ENCODE data around the gene MUC13. TPM values are rescaled to one million over a fixed set of nuclear protein-coding genes. Genes with fewer than 3 reads are reported as not detected.

The MUC13 gene
- total and polyA plus RNA-seq, 4 experiments from 2014 or later: not detected

DNA sequence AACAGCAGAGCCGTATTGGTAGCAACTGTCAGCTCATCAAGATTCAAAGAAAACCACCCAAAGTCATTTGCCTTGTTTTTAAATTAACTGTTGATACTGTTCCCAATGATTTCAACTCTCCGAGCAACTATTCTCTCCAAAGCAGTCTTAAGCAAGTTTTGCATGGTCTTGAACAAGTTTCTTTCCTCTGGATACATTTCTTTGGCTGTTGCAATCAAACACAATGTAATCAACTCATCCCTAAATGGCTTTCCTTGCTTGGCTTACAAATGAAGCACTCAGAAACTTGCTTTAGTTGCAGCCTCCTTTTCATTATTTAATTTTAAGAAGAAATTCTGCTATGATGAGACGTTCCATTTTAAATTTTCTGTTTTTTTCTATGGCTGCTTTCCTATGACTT is 15.5 kb upstream of the MUC13 start:
- POLR2A ChIA-PET (ENCODE audit: partially characterized antibody): no interaction called here
- no peak for DNase-seq
- H3K9me3 ChIP-seq (ENCODE audit: control insufficient read depth in 1 of 2, low read length in 2 of 2): no peaks in the 10 kb centered on the region
- Mint-ChIP-seq H3K27ac (no peak overlapping the region), H3K27me3 (peaks cover 0 to 1% of the 10 kb centered on the region in 2 donors), H3K36me3 (no peaks in the 10 kb centered on the region), H3K4me1 (no peaks in the 10 kb centered on the region), H3K4me3 (no peak overlapping the region), H3K9me3 (no peaks in the 10 kb centered on the region)
- H3K36me3 ChIP-seq (ENCODE audit: insufficient read depth, low read length): no peaks in the 10 kb centered on the region
- no peaks in the 10 kb centered on the region for H3K27me3 ChIP-seq (ENCODE audit: insufficient read depth, low read length)
- intact Hi-C loops (cut with micrococcal nuclease): no loop called here
- CTCF ChIA-PET (ENCODE audit: partially characterized antibody): no interaction called here
- no peak overlapping the region for H3K27ac ChIP-seq (ENCODE audit: low read depth, low read length)
- H3K4me1 ChIP-seq (ENCODE audit: insufficient read depth, low read length): no peaks in the 10 kb centered on the region
- H3K4me3 ChIP-seq (ENCODE audit: low read length in 2 of 2): no peak overlapping the region

DNA sequence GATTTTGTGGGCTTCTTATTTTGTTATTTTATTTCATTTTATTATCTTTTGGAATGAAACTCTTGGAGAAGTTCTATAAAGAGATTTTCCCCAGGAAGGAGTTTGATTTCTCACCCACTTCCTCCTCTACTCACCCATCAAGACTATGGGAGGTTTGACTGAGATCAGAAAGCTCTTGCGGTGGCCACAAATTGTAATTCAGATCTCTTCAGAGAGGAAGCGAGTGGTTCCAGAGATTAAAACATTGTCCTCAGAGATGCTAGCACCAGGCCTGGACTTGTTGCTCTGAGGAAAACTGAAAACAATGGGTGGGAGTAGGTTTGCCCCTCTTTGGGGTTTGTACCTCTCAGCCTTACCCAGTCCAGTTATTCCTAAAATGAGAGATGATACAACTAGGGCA is 8.1 kb upstream of the MUC13 start:
- Mint-ChIP-seq H3K36me3 (no peaks in the 10 kb centered on the region), H3K27me3 (peaks cover 2 to 5% of the 10 kb centered on the region in 2 donors), H3K4me1 (no peaks in the 10 kb centered on the region), H3K4me3 (no peak overlapping the region), H3K9me3 (peaks cover 0 to 2% (median 0%) of the 10 kb centered on the region in 8 donors), H3K27ac (no peak overlapping the region)
- Histone ChIP-seq H3K27me3 (ENCODE audit: insufficient read depth, low read length) (no peaks in the 10 kb centered on the region), H3K36me3 (ENCODE audit: insufficient read depth, low read length) (no peaks in the 10 kb centered on the region), H3K4me3 (ENCODE audit: low read length in 2 of 2) (no peak overlapping the region), H3K4me1 (ENCODE audit: insufficient read depth, low read length) (no peaks in the 10 kb centered on the region), H3K27ac (ENCODE audit: low read depth, low read length) (no peak overlapping the region), H3K9me3 (ENCODE audit: control insufficient read depth in 1 of 2, low read length in 2 of 2) (no peaks in the 10 kb centered on the region)
- no peak for DNase-seq
- intact Hi-C loops (cut with micrococcal nuclease): no loop called here
- CTCF ChIA-PET (ENCODE audit: partially characterized antibody): no interaction called here
- POLR2A ChIA-PET (ENCODE audit: partially characterized antibody): no interaction called here

DNA sequence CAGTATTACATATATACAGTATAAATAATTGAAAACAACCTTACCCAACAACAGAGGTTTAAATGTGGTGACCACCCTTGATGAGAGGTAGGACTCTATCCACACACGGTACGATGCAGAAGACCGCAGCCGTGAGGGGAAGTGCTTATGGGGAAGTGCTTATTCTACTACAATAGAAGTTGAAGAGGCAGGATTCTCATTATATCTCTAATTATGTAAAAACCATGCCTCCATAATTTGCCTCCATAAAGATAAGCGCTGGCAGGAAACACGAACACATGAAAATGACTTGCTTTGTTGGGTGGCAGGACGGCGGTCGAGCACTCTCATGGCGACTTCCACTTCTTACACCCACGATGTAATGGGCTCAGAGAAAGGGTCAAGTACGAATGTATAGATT is 7.2 kb upstream of the MUC13 start:
- Mint-ChIP-seq H3K9me3 (peaks cover 0 to 2% (median 0%) of the 10 kb centered on the region in 8 donors), H3K27me3 (peaks cover 2 to 7% of the 10 kb centered on the region in 2 donors), H3K4me1 (no peaks in the 10 kb centered on the region), H3K4me3 (no peak overlapping the region), H3K36me3 (peaks cover 0 to 3% of the 10 kb centered on the region in 2 donors), H3K27ac (no peak overlapping the region)
- Histone ChIP-seq H3K27ac (ENCODE audit: low read depth, low read length) (no peak overlapping the region), H3K4me1 (ENCODE audit: insufficient read depth, low read length) (no peaks in the 10 kb centered on the region), H3K9me3 (ENCODE audit: control insufficient read depth in 1 of 2, low read length in 2 of 2) (no peaks in the 10 kb centered on the region), H3K4me3 (ENCODE audit: low read length in 2 of 2) (no peak overlapping the region), H3K36me3 (ENCODE audit: insufficient read depth, low read length) (no peaks in the 10 kb centered on the region), H3K27me3 (ENCODE audit: insufficient read depth, low read length) (no peaks in the 10 kb centered on the region)
- DNase-seq: no peak
- POLR2A ChIA-PET (ENCODE audit: partially characterized antibody): no interaction called here
- intact Hi-C loops (cut with micrococcal nuclease): no loop called here
- CTCF ChIA-PET (ENCODE audit: partially characterized antibody): no interaction called here

DNA sequence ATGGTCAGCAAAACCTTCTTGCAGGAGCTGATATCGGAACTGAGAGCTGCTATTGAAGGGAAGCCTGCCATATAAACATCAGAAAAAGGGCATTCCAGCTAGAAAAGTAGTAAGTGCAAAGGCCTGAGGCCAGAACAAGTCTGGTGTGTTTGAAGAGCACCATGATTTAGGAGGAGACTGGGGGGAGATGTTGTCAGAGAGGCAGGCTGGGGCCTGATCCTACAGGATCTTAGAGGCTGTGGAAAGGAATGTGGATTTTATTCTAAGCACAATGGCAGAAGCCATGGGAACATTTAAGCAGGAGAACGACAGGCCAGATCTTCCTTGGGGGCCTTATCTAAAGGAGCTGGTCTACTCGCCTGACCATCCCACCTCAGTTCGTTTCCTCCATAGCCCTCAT is 5.1 kb upstream of the MUC13 start:
- H3K27me3 ChIP-seq (ENCODE audit: insufficient read depth, low read length): no peaks in the 10 kb centered on the region
- H3K4me1 Mint-ChIP-seq: no peaks in the 10 kb centered on the region
- no peak overlapping the region for H3K4me3 Mint-ChIP-seq
- H3K4me3 ChIP-seq (ENCODE audit: low read length in 2 of 2): no peak overlapping the region
- H3K27me3 Mint-ChIP-seq: peaks cover 2 to 7% of the 10 kb centered on the region in 2 donors
- intact Hi-C loops (cut with micrococcal nuclease): no loop called here
- peaks cover 0 to 2% (median 0%) of the 10 kb centered on the region in 8 donors for H3K9me3 Mint-ChIP-seq
- H3K27ac ChIP-seq (ENCODE audit: low read depth, low read length): no peak overlapping the region
- ChIA-PET POLR2A (ENCODE audit: partially characterized antibody) (no interaction called here), CTCF (ENCODE audit: partially characterized antibody) (interaction anchor here (2.0 kb wide), 1 partner anchor 12 kb away, joined by 10 read pairs; no protein-coding TSS in a partner anchor)
- DNase-seq: no peak
- H3K36me3 Mint-ChIP-seq: peaks cover 0 to 3% of the 10 kb centered on the region in 2 donors
- no peaks in the 10 kb centered on the region for H3K36me3 ChIP-seq (ENCODE audit: insufficient read depth, low read length)
- H3K9me3 ChIP-seq (ENCODE audit: control insufficient read depth in 1 of 2, low read length in 2 of 2): no peaks in the 10 kb centered on the region
- H3K27ac Mint-ChIP-seq: no peak overlapping the region
- no peaks in the 10 kb centered on the region for H3K4me1 ChIP-seq (ENCODE audit: insufficient read depth, low read length)

DNA sequence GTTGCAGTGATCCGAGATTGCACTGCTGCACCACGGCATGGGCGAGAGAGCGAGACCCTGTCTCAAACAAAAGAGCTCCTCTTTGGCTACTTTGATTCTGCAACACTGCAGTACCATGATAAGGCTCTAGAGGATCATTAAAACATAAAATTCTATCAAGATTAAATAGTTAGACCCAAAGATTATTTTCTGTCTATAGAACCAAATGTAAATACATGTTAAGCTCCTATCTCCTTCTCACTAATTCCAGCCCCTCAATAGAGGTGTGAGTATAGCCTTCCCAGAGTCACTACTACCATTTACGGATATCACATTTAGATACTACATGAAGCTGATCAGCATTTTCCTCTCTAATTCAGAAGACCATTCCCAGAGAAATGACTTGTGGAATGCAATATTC is 4.3 kb upstream of the MUC13 start:
- no peaks in the 10 kb centered on the region for H3K4me1 Mint-ChIP-seq
- H3K27ac ChIP-seq (ENCODE audit: low read depth, low read length): no peak overlapping the region
- H3K27ac Mint-ChIP-seq: no peak overlapping the region
- H3K4me3 Mint-ChIP-seq: no peak overlapping the region
- intact Hi-C loops (cut with micrococcal nuclease): no loop called here
- no peak overlapping the region for H3K4me3 ChIP-seq (ENCODE audit: low read length in 2 of 2)
- no peaks in the 10 kb centered on the region for H3K27me3 ChIP-seq (ENCODE audit: insufficient read depth, low read length)
- H3K9me3 Mint-ChIP-seq: peaks cover 0 to 2% (median 0%) of the 10 kb centered on the region in 8 donors
- H3K36me3 ChIP-seq (ENCODE audit: insufficient read depth, low read length): no peaks in the 10 kb centered on the region
- ChIA-PET CTCF (ENCODE audit: partially characterized antibody) (interaction anchor here (1.1 to 2.0 kb wide), 2 partner anchors 9 to 11 kb away, joined by 5 to 10 read pairs; no protein-coding TSS in a partner anchor), POLR2A (ENCODE audit: partially characterized antibody) (no interaction called here)
- H3K27me3 Mint-ChIP-seq: peaks cover 2 to 9% of the 10 kb centered on the region in 2 donors
- no peaks in the 10 kb centered on the region for H3K9me3 ChIP-seq (ENCODE audit: control insufficient read depth in 1 of 2, low read length in 2 of 2)
- no peak for DNase-seq
- H3K36me3 Mint-ChIP-seq: peaks cover 0 to 3% of the 10 kb centered on the region in 2 donors
- H3K4me1 ChIP-seq (ENCODE audit: insufficient read depth, low read length): no peaks in the 10 kb centered on the region

DNA sequence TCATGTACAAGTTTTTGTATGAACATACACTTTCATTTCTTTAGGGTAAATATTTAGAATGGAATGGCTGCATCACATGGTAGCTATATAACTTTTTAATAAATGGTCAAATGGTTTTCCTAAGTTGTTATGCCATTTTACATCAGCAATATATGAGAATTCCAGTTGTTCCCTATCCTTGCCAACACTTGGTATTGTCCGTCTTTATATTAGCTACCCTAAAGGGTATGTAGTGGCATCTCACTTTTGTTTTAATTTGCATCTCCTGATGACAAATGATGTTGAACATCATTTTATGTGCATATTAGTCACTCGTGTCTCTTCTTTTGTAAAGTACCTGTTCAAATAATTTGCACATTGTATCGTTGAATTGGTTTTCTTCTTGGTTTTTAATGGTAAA is 2.5 kb upstream of the MUC13 start:
- H3K4me1 ChIP-seq (ENCODE audit: insufficient read depth, low read length): no peaks in the 10 kb centered on the region
- H3K9me3 ChIP-seq (ENCODE audit: control insufficient read depth in 1 of 2, low read length in 2 of 2): no peaks in the 10 kb centered on the region
- Mint-ChIP-seq H3K4me3 (no peak overlapping the region), H3K4me1 (no peaks in the 10 kb centered on the region), H3K27me3 (peaks cover 0 to 11% of the 10 kb centered on the region in 2 donors), H3K9me3 (peaks cover 0 to 2% (median 0%) of the 10 kb centered on the region in 8 donors), H3K36me3 (peaks cover 0 to 3% of the 10 kb centered on the region in 2 donors), H3K27ac (no peak overlapping the region)
- no peaks in the 10 kb centered on the region for H3K27me3 ChIP-seq (ENCODE audit: insufficient read depth, low read length)
- H3K36me3 ChIP-seq (ENCODE audit: insufficient read depth, low read length): no peaks in the 10 kb centered on the region
- intact Hi-C loops (cut with micrococcal nuclease): no loop called here
- no peak for DNase-seq
- no peak overlapping the region for H3K27ac ChIP-seq (ENCODE audit: low read depth, low read length)
- H3K4me3 ChIP-seq (ENCODE audit: low read length in 2 of 2): no peak overlapping the region
- ChIA-PET CTCF (ENCODE audit: partially characterized antibody) (interaction anchor here (2.2 kb wide), 1 partner anchor 10 kb away, joined by 10 read pairs; no protein-coding TSS in a partner anchor), POLR2A (ENCODE audit: partially characterized antibody) (no interaction called here)

DNA sequence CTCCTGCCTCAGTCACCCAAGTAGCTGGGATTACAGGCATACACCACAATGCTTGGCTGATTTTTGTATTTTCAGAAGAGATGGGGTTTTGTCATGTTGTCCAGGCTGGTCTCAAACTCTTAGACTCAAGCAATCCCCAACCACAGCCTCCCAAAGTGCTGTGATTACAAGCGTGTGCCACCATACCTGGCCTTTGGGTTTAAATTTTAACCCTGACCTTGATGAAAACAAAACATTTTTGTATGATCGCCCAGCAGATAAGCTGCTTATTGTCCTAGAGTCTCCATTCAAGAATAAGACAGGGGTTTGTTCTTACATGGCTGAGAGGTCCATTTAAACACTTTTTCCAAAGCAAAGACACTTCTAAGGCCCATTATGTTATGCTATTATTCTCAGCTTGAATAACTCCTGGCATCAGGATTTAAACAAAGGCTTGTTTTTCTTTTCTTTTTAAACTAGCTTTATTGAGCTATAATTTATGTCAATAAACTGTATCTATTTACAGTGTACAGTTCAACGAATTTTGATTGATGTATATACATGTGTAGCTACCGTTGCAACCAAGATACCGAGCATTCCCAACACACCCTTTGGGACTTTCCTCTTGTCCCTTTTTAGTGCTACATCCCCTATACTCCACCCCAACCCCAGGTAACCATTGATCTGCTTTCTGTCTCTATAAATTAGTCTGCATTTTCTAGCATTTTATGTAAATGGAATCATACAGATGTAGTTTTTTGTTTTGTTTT is 1.4 kb upstream of the MUC13 start:
- Histone ChIP-seq H3K9me3 (ENCODE audit: control insufficient read depth in 1 of 2, low read length in 2 of 2) (no peaks in the 10 kb centered on the region), H3K4me3 (ENCODE audit: low read length in 2 of 2) (no peak overlapping the region), H3K36me3 (ENCODE audit: insufficient read depth, low read length) (no peaks in the 10 kb centered on the region), H3K27me3 (ENCODE audit: insufficient read depth, low read length) (no peaks in the 10 kb centered on the region), H3K27ac (ENCODE audit: low read depth, low read length) (no peak overlapping the region), H3K4me1 (ENCODE audit: insufficient read depth, low read length) (no peaks in the 10 kb centered on the region)
- H3K4me3 Mint-ChIP-seq: no peak overlapping the region
- H3K4me1 Mint-ChIP-seq: no peaks in the 10 kb centered on the region
- H3K27me3 Mint-ChIP-seq: peaks cover 0 to 11% of the 10 kb centered on the region in 2 donors
- ChIA-PET CTCF (ENCODE audit: partially characterized antibody) (interaction anchor here (0.8 to 2.2 kb wide), 4 partner anchors 9 to 507 kb away, joined by 3 to 10 read pairs (median 4); no protein-coding TSS in a partner anchor), POLR2A (ENCODE audit: partially characterized antibody) (no interaction called here)
- peaks cover 0 to 3% of the 10 kb centered on the region in 2 donors for H3K36me3 Mint-ChIP-seq
- H3K27ac Mint-ChIP-seq: no peak overlapping the region
- peaks cover 0 to 2% (median 0%) of the 10 kb centered on the region in 8 donors for H3K9me3 Mint-ChIP-seq
- intact Hi-C loops (cut with micrococcal nuclease): no loop called here
- no peak for DNase-seq
